Stimulated activated naive B cell treated with anti-CD40 and anti-IgM and Interleukin-4, amounts not matched to agents 10 μg/mL and 1 μg/mL and 100 μg/mL, for 72 hours (primary cell): Measurements from ENCODE around the gene RGMA.
A peak's percentile ranks its signal among the peaks of the same experiment; 100 is the strongest.
"Not testable (repeated sequence)": the region's sequence is repeated elsewhere in the genome, so short reads cannot be mapped to it uniquely, and the experiment has no call there.

ENCODE experiments used
- ATAC-seq, 2 donors: fragments of 150-1000 bp; cut with Tn5 transposase; replicated peaks; 2 replicates each; pipeline ENCODE4 v1.10.0; 2021; ENCODE audit warnings: moderate library complexity in 1 of 2
- DNase-seq: peaks from one replicate; pipeline ENCODE4 v3.0.0; 2021
- H3K27ac Mint-ChIP-seq: one replicate; pipeline ENCODE4 v1.8.0; 2022; ENCODE audit warnings: mild to moderate bottlenecking, mixed read lengths
- H3K27me3 Mint-ChIP-seq, 2 donors: one replicate each; pipeline ENCODE4 v1.8.0; 2022; ENCODE audit warnings: mixed read lengths in 2 of 2
- H3K36me3 Mint-ChIP-seq, 2 donors: one replicate each; pipeline ENCODE4 v1.8.0; 2022; ENCODE audit warnings: mixed read lengths in 2 of 2, mild to moderate bottlenecking in 1 of 2
- H3K4me1 Mint-ChIP-seq, 2 donors: one replicate each; pipeline ENCODE4 v1.8.0; 2022; ENCODE audit warnings: mixed read lengths in 2 of 2, mild to moderate bottlenecking in 1 of 2
- H3K4me3 Mint-ChIP-seq, 2 donors: one replicate each; pipeline ENCODE4 v1.8.0; 2022; ENCODE audit warnings: mild to moderate bottlenecking in 2 of 2, mixed read lengths in 2 of 2, moderate library complexity in 1 of 2
- H3K9me3 Mint-ChIP-seq, 2 donors: one replicate each; pipeline ENCODE4 v1.8.0; 2022; ENCODE audit warnings: mixed read lengths in 2 of 2, mild to moderate bottlenecking in 1 of 2

Gene RGMA

DNA sequence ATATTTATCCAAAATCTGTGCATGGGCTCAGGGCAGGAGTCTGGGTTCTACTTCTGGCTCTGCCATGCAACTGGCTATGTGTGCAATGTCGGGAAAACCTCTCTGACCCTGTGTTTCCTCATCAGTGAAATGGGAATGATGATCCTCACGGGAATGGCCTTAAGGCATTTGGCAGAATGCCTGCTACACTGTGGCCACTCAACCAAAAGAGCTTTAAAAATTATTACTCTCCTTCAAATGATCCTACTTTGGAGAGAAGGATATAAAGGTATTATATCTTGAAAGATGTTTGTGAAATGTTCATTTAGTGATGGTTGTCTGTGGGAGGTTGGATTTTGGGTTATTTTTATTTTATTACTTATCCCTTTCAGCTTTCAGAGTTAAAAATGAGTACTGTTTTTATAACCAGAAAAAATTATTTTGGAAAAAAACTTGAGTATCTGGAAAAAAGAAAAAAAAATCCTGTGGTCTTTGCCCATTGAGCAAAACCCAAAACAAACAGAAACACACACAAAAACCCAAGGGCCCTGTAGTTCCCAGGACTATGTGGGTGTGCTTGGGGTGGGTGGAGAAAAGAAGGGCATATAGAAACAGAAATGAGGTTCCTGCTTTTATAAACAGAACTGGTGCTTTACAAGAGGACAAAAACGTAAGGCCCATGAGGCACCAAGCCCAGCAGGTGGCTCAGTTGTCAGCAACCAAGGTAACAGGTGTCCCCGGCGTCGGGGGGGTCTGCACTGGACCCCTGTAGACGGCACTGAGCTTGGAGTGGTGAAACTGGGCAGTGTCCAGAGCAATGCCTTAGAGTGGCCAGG, 22.0 kb downstream of the RGMA start:
- Mint-ChIP-seq H3K27ac (no peak overlapping the region), H3K36me3 (no peaks in the 10 kb centered on the region), H3K9me3 (no peaks in the 10 kb centered on the region), H3K27me3 (peaks cover 27 to 36% of the 10 kb centered on the region in 2 donors), H3K4me3 (no peak overlapping the region), H3K4me1 (peaks cover 5 to 8% of the 10 kb centered on the region in 2 donors)
- peak in 1 of 2 donors; percentile 41 for ATAC-seq
- no peak for DNase-seq

DNA sequence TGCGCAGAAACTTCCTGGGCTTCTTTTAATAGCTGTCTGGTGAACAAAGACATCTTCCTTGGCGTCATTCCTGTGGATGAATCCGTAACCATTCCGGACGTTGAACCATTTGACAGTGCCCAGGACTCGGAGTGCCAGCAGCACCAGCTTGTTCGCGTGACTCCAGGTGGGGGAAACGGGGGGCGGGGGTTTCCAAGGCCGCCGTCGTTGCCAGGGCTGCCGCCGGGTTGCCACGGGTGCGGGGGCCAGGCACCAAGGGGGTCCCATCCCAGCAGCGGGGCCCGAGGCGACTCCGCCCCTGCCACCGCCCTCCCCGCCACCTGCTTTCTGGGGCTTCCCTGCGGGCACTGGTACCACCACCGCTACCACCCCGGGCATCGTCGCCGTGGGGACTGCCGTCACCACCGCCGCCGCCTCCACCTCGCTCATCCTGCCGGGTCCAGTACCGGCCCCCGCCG, 22.8 kb downstream of the RGMA start:
- Mint-ChIP-seq H3K4me1 (peaks cover 2 to 7% of the 10 kb centered on the region in 2 donors), H3K27ac (no peak overlapping the region), H3K9me3 (no peaks in the 10 kb centered on the region), H3K4me3 (no peak overlapping the region), H3K27me3 (peaks cover 20 to 28% of the 10 kb centered on the region in 2 donors), H3K36me3 (no peaks in the 10 kb centered on the region)
- no peak for DNase-seq
- ATAC-seq: no peak

- Mint-ChIP-seq H3K4me1 (peaks cover 2 to 7% of the 10 kb centered on the region in 2 donors), H3K36me3 (no peaks in the 10 kb centered on the region), H3K27ac (no peak overlapping the region), H3K27me3 (peaks cover 14 to 27% of the 10 kb centered on the region in 2 donors), H3K4me3 (no peak overlapping the region), H3K9me3 (no peaks in the 10 kb centered on the region)
- ATAC-seq: no peak
- no peak for DNase-seq
Measured at GRCh38 chr15:93065641-93066045, 23.4 kb downstream of the RGMA start.

DNA sequence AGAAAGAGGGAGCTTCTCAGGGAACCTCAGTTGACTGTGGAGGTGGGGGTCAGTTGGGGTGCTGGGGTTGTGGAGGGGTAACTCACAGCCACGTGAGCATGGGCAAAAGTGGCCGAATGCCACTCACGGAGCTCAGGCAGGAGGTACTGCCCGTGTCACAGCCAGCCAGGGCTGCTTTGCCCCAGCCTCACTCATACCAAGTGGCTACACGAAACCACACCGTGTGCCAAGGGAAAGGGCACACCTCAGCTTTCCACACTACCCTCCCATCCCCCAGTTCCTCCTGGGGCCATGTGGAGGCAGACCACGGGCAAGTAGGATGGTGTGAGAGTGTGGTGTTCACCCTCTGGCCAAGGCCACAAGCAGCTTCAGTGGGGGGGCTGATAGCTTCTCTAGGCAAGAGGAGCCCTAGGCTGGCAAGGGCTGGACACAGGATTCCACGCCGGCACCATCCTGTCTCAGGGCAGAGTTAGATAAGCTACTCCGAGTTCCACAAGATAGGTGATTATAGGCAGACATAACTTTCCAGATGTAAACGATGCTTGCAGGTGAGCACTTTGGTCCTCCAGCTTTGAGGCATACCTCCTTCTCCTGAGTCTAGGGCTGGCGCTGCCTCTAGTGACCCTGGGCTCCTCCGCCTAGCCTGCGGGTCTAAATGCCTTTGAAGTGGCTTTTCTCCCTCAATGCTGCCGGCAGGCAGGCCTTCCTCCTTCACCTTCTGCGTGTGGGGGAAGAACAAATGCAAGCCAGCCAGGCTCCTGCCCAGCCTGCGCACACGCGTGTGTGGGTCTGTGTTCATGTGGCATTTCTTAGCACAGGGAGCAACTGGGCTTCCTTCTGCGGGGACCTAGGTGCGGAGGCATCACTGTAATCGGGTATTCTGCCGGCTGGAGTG, 25.0 kb downstream of the RGMA start:
- no peak overlapping the region for H3K4me3 Mint-ChIP-seq
- ATAC-seq (no peak), DNase-seq (no peak)
- peaks cover 2 to 7% of the 10 kb centered on the region in 2 donors for H3K4me1 Mint-ChIP-seq
- no peaks in the 10 kb centered on the region for H3K36me3 Mint-ChIP-seq
- H3K9me3 Mint-ChIP-seq: no peaks in the 10 kb centered on the region
- no peak overlapping the region for H3K27ac Mint-ChIP-seq
- H3K27me3 Mint-ChIP-seq: peaks cover 14 to 22% of the 10 kb centered on the region in 2 donors

GRCh38 chr15:93063262-93063671, 25.7 kb downstream of the RGMA start:
- no peaks in the 10 kb centered on the region for H3K36me3 Mint-ChIP-seq
- H3K4me3 Mint-ChIP-seq: no peak overlapping the region
- no peak overlapping the region for H3K27ac Mint-ChIP-seq
- peaks cover 2 to 7% of the 10 kb centered on the region in 2 donors for H3K4me1 Mint-ChIP-seq
- DNase-seq (no peak), ATAC-seq (no peak)
- no peaks in the 10 kb centered on the region for H3K9me3 Mint-ChIP-seq
- peaks cover 14 to 22% of the 10 kb centered on the region in 2 donors for H3K27me3 Mint-ChIP-seq

DNA sequence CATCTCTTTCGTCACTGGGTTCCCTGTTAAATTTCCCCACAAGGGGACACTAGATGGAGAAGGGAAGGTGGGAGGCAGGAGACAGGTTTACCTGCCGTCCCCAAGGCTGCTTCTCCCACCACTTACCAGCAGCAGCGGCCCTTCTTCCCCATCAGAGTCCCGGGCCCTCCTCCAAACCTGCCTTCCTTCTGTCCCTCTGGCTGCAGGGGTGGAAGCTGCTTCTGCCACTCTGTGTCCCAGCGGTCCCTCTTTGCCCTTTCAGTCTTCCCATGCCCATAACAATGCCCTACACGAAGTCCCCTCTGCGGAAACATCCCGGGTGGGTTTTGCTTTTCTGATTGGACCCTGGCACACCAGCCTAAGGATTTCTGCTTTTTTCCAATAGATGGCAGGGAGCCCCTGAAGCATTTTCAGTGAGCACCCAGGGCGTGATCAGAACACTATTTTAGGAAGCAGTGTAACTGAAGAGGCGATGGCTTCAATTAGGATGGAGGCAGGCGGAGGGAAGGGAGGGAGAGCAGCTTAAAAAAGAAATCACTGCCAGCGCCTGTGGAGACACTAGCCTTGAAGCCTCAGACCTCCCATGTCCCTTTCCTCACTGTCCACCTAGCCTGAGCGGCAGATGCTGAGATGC, 26.3 kb downstream of the RGMA start:
- not testable (repeated sequence) for H3K4me3 Mint-ChIP-seq, ATAC-seq, H3K4me1 Mint-ChIP-seq, DNase-seq, H3K9me3 Mint-ChIP-seq, H3K27ac Mint-ChIP-seq, H3K36me3 Mint-ChIP-seq
- H3K27me3 Mint-ChIP-seq: peaks cover 14 to 26% of the 10 kb centered on the region in 2 donors

GRCh38 chr15:93060336-93061248, 28.4 kb downstream of the RGMA start:
- ATAC-seq: no peak

GRCh38 chr15:93059442-93059841, 29.6 kb downstream of the RGMA start:
- no peak overlapping the region for H3K4me3 Mint-ChIP-seq
- no peak for ATAC-seq
- DNase-seq: no peak

More at GRCh38 chr15:93060336-93061248, 28.4 kb downstream of the RGMA start:
- Mint-ChIP-seq H3K36me3 (no peaks in the 10 kb centered on the region), H3K4me1 (peaks cover 2 to 7% of the 10 kb centered on the region in 2 donors), H3K27ac (no peak overlapping the region), H3K4me3 (no peak overlapping the region), H3K27me3 (peaks cover 14 to 40% of the 10 kb centered on the region in 2 donors), H3K9me3 (no peaks in the 10 kb centered on the region)
- no peak for DNase-seq

GRCh38 chr15:93058904-93059427, 30.0 kb downstream of the RGMA start:
- H3K4me3 Mint-ChIP-seq: no peak overlapping the region
- peaks cover 2 to 7% of the 10 kb centered on the region in 2 donors for H3K4me1 Mint-ChIP-seq
- H3K27ac Mint-ChIP-seq: no peak overlapping the region
- ATAC-seq (no peak), DNase-seq (no peak)
- H3K27me3 Mint-ChIP-seq: peaks cover 9 to 40% of the 10 kb centered on the region in 2 donors
- H3K9me3 Mint-ChIP-seq: no peaks in the 10 kb centered on the region
- no peaks in the 10 kb centered on the region for H3K36me3 Mint-ChIP-seq

More at GRCh38 chr15:93059442-93059841, 29.6 kb downstream of the RGMA start:
- Mint-ChIP-seq H3K4me1 (peaks cover 2 to 7% of the 10 kb centered on the region in 2 donors), H3K27me3 (peaks cover 13 to 40% of the 10 kb centered on the region in 2 donors), H3K36me3 (no peaks in the 10 kb centered on the region), H3K27ac (no peak overlapping the region), H3K9me3 (no peaks in the 10 kb centered on the region)

DNA sequence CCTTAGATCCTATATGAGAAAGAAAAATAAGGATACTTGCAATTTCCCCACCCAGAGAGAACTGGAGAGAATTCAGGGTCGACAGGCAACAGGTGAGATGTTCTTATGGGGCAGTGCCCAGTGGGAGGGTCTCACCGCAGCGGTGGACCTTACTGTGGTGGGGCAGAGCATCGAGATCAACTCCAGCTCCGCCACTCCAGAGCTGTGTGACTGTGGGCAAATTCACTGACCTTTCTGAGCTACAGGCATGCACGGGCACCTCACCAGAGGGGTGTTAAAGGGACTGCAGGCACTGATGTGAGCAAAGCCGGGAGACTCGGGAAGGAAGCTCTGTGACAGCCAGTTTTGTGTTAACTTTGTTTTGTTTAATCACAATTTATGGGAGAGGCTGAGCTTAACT, 30.9 kb downstream of the RGMA start:
- no peak overlapping the region for H3K4me3 Mint-ChIP-seq
- peaks cover 2 to 7% of the 10 kb centered on the region in 2 donors for H3K4me1 Mint-ChIP-seq

DNA sequence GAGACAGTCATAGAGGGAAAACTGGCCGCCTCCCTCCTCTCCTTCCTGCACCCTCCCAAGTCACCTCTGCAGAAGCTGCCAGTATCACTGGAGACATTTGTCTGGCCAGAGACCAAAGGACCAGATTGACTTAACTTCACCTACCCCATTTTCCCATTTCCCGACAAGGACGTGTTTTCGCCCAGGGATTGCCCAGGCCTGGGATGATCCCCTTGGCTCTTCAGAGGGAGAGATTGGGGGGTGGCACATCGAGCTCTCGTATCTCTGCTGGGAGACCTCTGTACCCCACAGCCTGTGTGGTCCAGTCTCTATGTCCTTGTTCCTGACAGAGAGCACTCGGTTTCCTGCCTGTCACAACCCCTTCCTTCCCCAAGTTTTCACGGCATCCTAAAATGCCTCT, 31.4 kb downstream of the RGMA start:
- H3K27me3 Mint-ChIP-seq: peaks cover 4 to 30% of the 10 kb centered on the region in 2 donors
- no peaks in the 10 kb centered on the region for H3K9me3 Mint-ChIP-seq
- no peak overlapping the region for H3K27ac Mint-ChIP-seq
- DNase-seq (no peak), ATAC-seq (no peak)
- peaks cover 2 to 7% of the 10 kb centered on the region in 2 donors for H3K4me1 Mint-ChIP-seq
- H3K4me3 Mint-ChIP-seq: no peak overlapping the region
- H3K36me3 Mint-ChIP-seq: no peaks in the 10 kb centered on the region

More for the DNA sequence above, 30.9 kb downstream of the RGMA start:
- no peaks in the 10 kb centered on the region for H3K36me3 Mint-ChIP-seq
- no peaks in the 10 kb centered on the region for H3K9me3 Mint-ChIP-seq
- no peak overlapping the region for H3K27ac Mint-ChIP-seq
- H3K27me3 Mint-ChIP-seq: peaks cover 7 to 35% of the 10 kb centered on the region in 2 donors
- DNase-seq (no peak), ATAC-seq (no peak)

DNA sequence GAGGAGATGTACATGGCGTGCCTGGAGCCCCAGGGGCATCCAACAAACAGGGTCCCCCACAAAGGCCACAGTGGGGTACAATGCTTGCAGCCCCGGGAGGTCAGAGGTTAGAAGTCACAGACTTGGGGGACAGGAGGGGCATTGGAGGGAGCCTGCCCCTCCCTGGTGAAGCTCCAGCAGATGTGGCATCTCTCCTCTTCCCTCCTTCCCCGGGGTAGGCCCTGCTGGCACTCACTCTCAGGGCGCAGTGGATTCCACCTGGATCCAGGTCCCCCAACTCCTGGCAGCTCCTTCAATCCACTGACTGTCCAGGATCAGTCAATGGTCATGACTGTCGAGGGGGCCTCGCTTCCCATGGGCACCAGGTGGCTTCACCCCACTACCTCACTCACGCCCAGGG, 32.2 kb downstream of the RGMA start:
- Mint-ChIP-seq H3K9me3 (no peaks in the 10 kb centered on the region), H3K27me3 (peaks cover 0 to 29% of the 10 kb centered on the region in 2 donors), H3K4me3 (no peak overlapping the region), H3K4me1 (peaks cover 2 to 3% of the 10 kb centered on the region in 2 donors), H3K27ac (no peak overlapping the region), H3K36me3 (no peaks in the 10 kb centered on the region)
- ATAC-seq (no peak), DNase-seq (no peak)

- DNase-seq (no peak), ATAC-seq (no peak)
- H3K27me3 Mint-ChIP-seq: peaks cover 4 to 25% of the 10 kb centered on the region in 2 donors
- H3K27ac Mint-ChIP-seq: no peak overlapping the region
- H3K4me3 Mint-ChIP-seq: no peak overlapping the region
- H3K36me3 Mint-ChIP-seq: no peaks in the 10 kb centered on the region
- no peaks in the 10 kb centered on the region for H3K9me3 Mint-ChIP-seq
- no peaks in the 10 kb centered on the region for H3K4me1 Mint-ChIP-seq
Measured at GRCh38 chr15:93055211-93055610, 33.8 kb downstream of the RGMA start.
